ENCODE measurements around the gene SYNE1. TPM values are rescaled to one million over a fixed set of nuclear protein-coding genes. Genes with fewer than 3 reads are reported as not detected.

Gene SYNE1
- total RNA-seq, 1 experiment from 2014 or later, result 3.0 TPM

- no peak overlapping the region for H4K8ac ChIP-seq (replicated peaks; ENCODE audit: insufficient read length, low read depth, low read length)
- Mint-ChIP-seq H3K36me3 (ENCODE audit: insufficient read depth in 1 of 3, low read depth in 3 of 3) (no peaks in the 10 kb centered on the region), H3K4me3 (no peak overlapping the region), H3K4me1 (no peaks in the 10 kb centered on the region), H3K27me3 (ENCODE audit: low read depth) (no peaks in the 10 kb centered on the region), H3K9me3 (no peaks in the 10 kb centered on the region), H3K27ac (no peak overlapping the region; a peak in 1 of 7 replicates)
- H3K4ac ChIP-seq (ENCODE audit: low read depth, low read length), result no peak overlapping the region
- no CpG with 5 or more reads among the region's 10 CpGs for WGBS (ENCODE audit: extremely low coverage, insufficient read length, low lambda C conversion rate)
- H2BK120ac ChIP-seq (ENCODE audit: low read depth, low read length, poor library complexity, severe bottlenecking), result no peak overlapping the region
- H3K56ac ChIP-seq (ENCODE audit: insufficient read length, low read depth, low read length), result no peak overlapping the region
- H3K23me2 ChIP-seq (ENCODE audit: insufficient read length, low read depth, low read length, poor library complexity, severe bottlenecking), result no peaks in the 10 kb centered on the region
- peak; percentile 45 for DNase-seq
- H3K79me2 ChIP-seq (ENCODE audit: insufficient read depth, low read length), result no peaks in the 10 kb centered on the region
- H2BK15ac ChIP-seq (ENCODE audit: low read depth, low read length), result no peak overlapping the region
- no peaks in the 10 kb centered on the region for H3K4me1 ChIP-seq (ENCODE audit: insufficient read depth, low read length)
- H3K9ac ChIP-seq (ENCODE audit: extremely low read depth, insufficient read length, low read length), result no peak overlapping the region
- H2AK5ac ChIP-seq (ENCODE audit: insufficient read length, low read length), result no peak overlapping the region
- H4K91ac ChIP-seq (ENCODE audit: insufficient read length, low read depth, low read length), result no peak overlapping the region
- no peak overlapping the region for H2BK20ac ChIP-seq (ENCODE audit: low read depth, low read length, poor library complexity, severe bottlenecking)
- no peak overlapping the region for H3T11ph ChIP-seq (ENCODE audit: low read length)
- no peak overlapping the region for H4K5ac ChIP-seq (ENCODE audit: insufficient read length, low read depth, low read length)
- TF ChIP-seq CTCF (conservative IDR thresholded peaks at IDR 0.05), result peak; percentile 84
- H3K27ac ChIP-seq (ENCODE audit: insufficient read length, low read depth, low read length), result no peak overlapping the region
- H3K9me3 ChIP-seq (ENCODE audit: control insufficient read depth, low read depth, low read length), result no peaks in the 10 kb centered on the region
- H4K20me1 ChIP-seq (ENCODE audit: control insufficient read depth, insufficient read depth, insufficient read length), result no peaks in the 10 kb centered on the region
- no peak overlapping the region for H3K18ac ChIP-seq (ENCODE audit: insufficient read length, low read depth, low read length)
- no peak overlapping the region for H3K14ac ChIP-seq (ENCODE audit: insufficient read depth, low read length)
- no peak overlapping the region for H3K23ac ChIP-seq (ENCODE audit: insufficient read length, low read depth, low read length)
- H3K79me1 ChIP-seq (ENCODE audit: insufficient read depth, low read depth, low read length, poor library complexity, severe bottlenecking), result no peaks in the 10 kb centered on the region
- no peak overlapping the region for H2BK5ac ChIP-seq (ENCODE audit: insufficient read length, low read length)
- no peak overlapping the region for H3K4me2 ChIP-seq (ENCODE audit: insufficient read depth, insufficient read length, low read length)
- H2BK12ac ChIP-seq (ENCODE audit: insufficient read length, low read depth, low read length), result no peak overlapping the region
- no peak overlapping the region for H2AFZ ChIP-seq (ENCODE audit: low read length)
- no peaks in the 10 kb centered on the region for H3K27me3 ChIP-seq (ENCODE audit: insufficient read depth, low read length)
Measured at GRCh38 chr6:152338335-152339125, 298.6 kb downstream of the SYNE1 start.
